Chondrocyte (in vitro differentiated cells): Measurements from ENCODE around the gene PLEKHG2. TPM values are rescaled to one million over a fixed set of nuclear protein-coding genes. Genes with fewer than 3 reads are reported as not detected.

Experiments used
- DNase-seq: peaks from one replicate; pipeline ENCODE4 v3.0.0; 2021; ENCODE audit warnings: mixed read lengths, low spot score
- H3K27ac Mint-ChIP-seq: one replicate; pipeline ENCODE4 v1.8.0; 2021; ENCODE audit warnings: mild to moderate bottlenecking, moderate library complexity, mixed read lengths; ENCODE audit not compliant: unreplicated experiment
- H3K27me3 Mint-ChIP-seq: 2 replicates; pipeline ENCODE4 v1.8.0; 2021; ENCODE audit warnings: low read depth, mixed read lengths
- H3K36me3 Mint-ChIP-seq: 2 replicates; pipeline ENCODE4 v1.8.0; 2021; ENCODE audit warnings: low read depth, mixed read lengths
- H3K4me1 Mint-ChIP-seq: 2 replicates; pipeline ENCODE4 v1.8.0; 2021; ENCODE audit warnings: low read depth, mild to moderate bottlenecking, mixed read lengths
- H3K4me3 Mint-ChIP-seq: one replicate; pipeline ENCODE4 v1.8.0; 2021; ENCODE audit warnings: mild to moderate bottlenecking, moderate library complexity, mixed read lengths; ENCODE audit not compliant: unreplicated experiment
- H3K9me3 Mint-ChIP-seq: 2 replicates; pipeline ENCODE4 v1.8.0; 2021; ENCODE audit warnings: low read depth, mixed read lengths
- total RNA-seq: library from RNA; stranded (reverse); gene quantifications from 3 replicates; pipeline ENCODE4 v1.2.1, GENCODE V29; 2021
- TF ChIP-seq, protein P1 (sequence below): fragments of 200-600 bp; sonication (generic); IDR thresholded peaks from 2 replicates; pipeline ENCODE4 v1.5.0; 2021; ENCODE audit warnings: antibody characterized with exemption, mild to moderate bottlenecking, moderate library complexity

Gene PLEKHG2
- total RNA-seq, 1 donor from 2014 or later, result 150 TPM

DNA sequence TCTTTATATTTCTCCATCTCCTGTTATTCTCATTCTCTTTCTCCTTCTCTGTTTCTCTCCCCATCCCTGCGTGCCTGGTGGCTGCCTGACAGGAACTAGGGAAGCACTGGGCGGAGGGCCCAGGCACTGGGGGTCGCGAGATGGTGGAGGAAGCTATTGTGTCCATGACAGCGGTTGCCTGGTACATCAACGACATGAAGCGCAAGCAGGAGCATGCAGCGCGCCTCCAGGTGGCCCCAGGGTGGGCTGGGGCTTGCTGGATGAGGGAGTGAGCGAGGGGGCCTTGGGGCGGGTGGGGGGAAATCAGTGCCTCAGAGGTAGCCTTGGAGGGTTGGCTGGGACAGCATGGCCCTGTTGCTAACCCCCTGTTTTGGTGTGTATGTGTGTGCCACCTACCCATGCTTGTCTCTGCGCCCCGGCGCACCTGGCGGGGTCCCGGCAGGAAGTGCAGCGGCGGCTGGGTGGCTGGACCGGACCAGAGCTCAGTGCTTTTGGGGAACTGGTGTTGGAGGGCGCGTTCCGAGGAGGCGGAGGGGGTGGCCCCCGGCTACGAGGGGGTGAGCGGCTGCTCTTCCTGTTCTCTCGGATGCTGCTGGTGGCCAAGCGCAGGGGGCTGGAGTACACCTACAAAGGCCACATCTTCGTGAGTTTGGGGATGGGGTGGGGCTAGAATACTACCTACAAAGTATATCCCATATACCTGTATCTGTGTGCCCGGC lies 5.2 kb downstream of the PLEKHG2 start:
- TF ChIP-seq, protein P1, sequence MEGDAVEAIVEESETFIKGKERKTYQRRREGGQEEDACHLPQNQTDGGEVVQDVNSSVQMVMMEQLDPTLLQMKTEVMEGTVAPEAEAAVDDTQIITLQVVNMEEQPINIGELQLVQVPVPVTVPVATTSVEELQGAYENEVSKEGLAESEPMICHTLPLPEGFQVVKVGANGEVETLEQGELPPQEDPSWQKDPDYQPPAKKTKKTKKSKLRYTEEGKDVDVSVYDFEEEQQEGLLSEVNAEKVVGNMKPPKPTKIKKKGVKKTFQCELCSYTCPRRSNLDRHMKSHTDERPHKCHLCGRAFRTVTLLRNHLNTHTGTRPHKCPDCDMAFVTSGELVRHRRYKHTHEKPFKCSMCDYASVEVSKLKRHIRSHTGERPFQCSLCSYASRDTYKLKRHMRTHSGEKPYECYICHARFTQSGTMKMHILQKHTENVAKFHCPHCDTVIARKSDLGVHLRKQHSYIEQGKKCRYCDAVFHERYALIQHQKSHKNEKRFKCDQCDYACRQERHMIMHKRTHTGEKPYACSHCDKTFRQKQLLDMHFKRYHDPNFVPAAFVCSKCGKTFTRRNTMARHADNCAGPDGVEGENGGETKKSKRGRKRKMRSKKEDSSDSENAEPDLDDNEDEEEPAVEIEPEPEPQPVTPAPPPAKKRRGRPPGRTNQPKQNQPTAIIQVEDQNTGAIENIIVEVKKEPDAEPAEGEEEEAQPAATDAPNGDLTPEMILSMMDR, result no peak
- Mint-ChIP-seq H3K4me3 (no peak overlapping the region), H3K36me3 (peaks cover 27% of the 10 kb centered on the region), H3K27me3 (no peaks in the 10 kb centered on the region), H3K4me1 (peaks cover 32% of the 10 kb centered on the region), H3K9me3 (no peaks in the 10 kb centered on the region), H3K27ac (peak overlapping the region; percentile 22)
- DNase-seq, result no peak

DNA sequence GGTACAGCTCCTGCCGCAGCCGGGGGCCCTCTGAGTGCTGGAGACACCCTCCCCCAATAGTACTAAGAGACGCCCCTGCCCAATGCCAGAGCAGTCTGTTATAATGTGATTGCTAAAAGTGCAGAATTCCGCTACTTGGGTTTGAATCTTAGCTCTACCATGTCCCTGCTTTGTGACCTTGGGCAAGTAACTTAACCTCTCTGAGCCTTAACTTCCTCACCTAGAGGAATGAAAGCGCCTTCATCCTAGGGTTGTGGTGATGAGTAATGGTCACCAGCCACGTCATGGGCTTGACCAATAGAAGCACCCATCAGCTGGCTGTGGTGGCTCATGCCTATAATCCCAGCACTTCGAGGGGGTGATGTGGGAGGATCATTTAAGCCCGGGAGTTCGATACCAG lies 6.5 kb downstream of the PLEKHG2 start:
- no peak for DNase-seq
- Mint-ChIP-seq H3K9me3 (no peaks in the 10 kb centered on the region), H3K36me3 (peaks cover 33% of the 10 kb centered on the region), H3K4me1 (peaks cover 34% of the 10 kb centered on the region), H3K4me3 (no peak overlapping the region), H3K27me3 (no peaks in the 10 kb centered on the region), H3K27ac (no peak overlapping the region)
- TF ChIP-seq, protein P1, result no peak

DNA sequence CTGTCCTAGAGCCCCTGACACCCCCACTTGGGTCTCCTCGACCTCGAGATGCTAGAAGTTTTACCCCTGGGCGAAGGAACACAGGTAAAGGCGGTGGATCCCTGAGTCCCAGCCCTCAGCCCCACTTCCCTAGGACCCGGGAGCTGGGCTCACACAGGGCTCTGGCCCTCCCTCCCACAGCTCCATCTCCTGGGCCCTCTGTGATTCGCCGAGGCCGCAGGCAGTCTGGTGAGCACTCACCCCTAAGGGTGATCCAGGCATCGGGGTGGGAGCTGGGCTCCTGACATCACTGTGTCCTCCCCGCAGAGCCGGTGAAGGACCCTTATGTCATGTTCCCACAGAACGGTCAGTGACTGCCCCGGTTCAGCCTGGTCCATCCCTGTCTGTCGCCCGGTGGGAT lies 8.3 kb downstream of the PLEKHG2 start:
- Mint-ChIP-seq H3K36me3 (peaks cover 37% of the 10 kb centered on the region), H3K9me3 (no peaks in the 10 kb centered on the region), H3K4me3 (no peak overlapping the region), H3K27ac (no peak overlapping the region), H3K27me3 (no peaks in the 10 kb centered on the region), H3K4me1 (peaks cover 29% of the 10 kb centered on the region)
- TF ChIP-seq, protein P1, result no peak
- DNase-seq, result no peak

DNA sequence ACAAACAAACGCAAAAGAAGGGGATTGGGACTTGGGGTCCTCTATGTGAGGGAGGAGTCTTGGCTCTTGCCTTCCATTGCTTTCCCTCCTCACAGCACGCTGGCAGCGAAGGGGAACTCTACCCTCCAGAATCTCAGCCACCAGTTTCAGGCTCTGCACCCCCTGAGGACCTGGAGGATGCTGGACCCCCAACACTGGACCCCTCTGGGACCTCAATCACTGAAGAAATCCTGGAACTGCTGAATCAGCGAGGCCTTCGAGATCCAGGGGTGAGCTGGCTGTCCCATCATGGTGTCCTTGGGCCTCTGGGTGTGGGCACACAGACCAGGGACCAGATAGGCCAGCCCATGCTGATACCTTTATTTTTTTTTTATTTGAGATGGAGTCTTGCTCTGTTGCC lies 9.6 kb downstream of the PLEKHG2 start:
- no peak for DNase-seq
- Mint-ChIP-seq H3K9me3 (no peaks in the 10 kb centered on the region), H3K27ac (no peak overlapping the region), H3K36me3 (peaks cover 42% of the 10 kb centered on the region), H3K4me3 (no peak overlapping the region), H3K27me3 (no peaks in the 10 kb centered on the region), H3K4me1 (peaks cover 32% of the 10 kb centered on the region)
- TF ChIP-seq, protein P1, result no peak

DNA sequence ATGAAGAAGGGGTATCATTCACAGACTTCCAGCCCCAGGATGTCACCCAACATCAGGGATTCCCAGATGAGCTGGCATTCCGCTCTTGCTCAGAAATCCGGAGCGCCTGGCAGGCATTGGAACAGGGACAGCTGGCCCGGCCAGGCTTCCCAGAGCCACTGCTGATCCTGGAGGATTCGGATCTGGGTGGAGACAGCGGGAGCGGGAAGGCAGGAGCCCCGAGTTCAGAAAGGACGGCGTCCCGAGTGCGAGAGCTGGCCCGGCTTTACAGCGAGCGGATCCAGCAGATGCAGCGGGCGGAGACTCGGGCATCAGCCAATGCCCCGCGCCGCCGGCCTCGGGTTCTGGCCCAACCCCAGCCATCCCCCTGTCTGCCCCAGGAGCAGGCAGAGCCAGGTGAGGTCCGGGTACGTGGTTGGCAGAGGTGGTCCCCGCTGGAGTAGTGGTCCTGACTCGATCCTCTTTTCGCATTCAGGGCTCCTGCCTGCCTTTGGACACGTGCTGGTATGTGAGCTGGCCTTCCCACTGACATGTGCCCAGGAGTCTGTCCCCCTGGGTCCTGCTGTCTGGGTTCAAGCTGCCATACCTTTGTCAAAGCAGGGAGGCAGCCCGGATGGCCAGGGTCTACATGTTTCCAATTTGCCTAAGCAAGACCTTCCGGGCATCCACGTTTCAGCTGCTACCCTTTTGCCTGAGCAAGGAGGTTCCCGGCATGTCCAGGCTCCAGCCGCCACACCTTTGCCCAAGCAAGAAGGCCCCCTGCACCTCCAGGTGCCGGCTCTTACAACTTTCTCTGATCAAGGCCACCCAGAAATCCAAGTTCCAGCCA lies 11.0 kb downstream of the PLEKHG2 start:
- Mint-ChIP-seq H3K4me3 (no peak overlapping the region), H3K9me3 (peaks cover 3% of the 10 kb centered on the region), H3K27ac (no peak overlapping the region), H3K27me3 (no peaks in the 10 kb centered on the region), H3K4me1 (peaks cover 37% of the 10 kb centered on the region), H3K36me3 (peaks cover 37% of the 10 kb centered on the region)
- no peak for DNase-seq
- TF ChIP-seq, protein P1, result no peak
